NOMO-1 treated with DMSO at 0.1 percent for 48 hours (cell line): ENCODE results near the gene RREB1.
A peak's percentile ranks its signal among the peaks of the same experiment; 100 is the strongest.

Experiments
- DNase-seq: peaks from one replicate; lab custom pipeline; 2025; ENCODE audit not compliant: unreplicated experiment; lab: John Stamatoyannopoulos, UW

Gene RREB1

GRCh38 chr6:7190791-7191190 is 83.0 kb downstream of the RREB1 start:
- no peak for DNase-seq

- no peak for DNase-seq
These were observed 85.4 kb downstream of the RREB1 start for GRCh38 chr6:7193122-7193521.

GRCh38 chr6:7194657-7195056 is 86.9 kb downstream of the RREB1 start:
- no peak for DNase-seq

GRCh38 chr6:7195339-7196018 is 87.7 kb downstream of the RREB1 start:
- DNase-seq, result no peak

- no peak for DNase-seq
These were observed 88.2 kb downstream of the RREB1 start for GRCh38 chr6:7196019-7196402.

- DNase-seq, result no peak
These were observed 89.0 kb downstream of the RREB1 start for GRCh38 chr6:7196685-7197283.

GRCh38 chr6:7197747-7198146 is 90.0 kb downstream of the RREB1 start:
- no peak for DNase-seq

GRCh38 chr6:7198833-7199800 is 91.4 kb downstream of the RREB1 start:
- no peak for DNase-seq

- no peak for DNase-seq
These were observed 93.1 kb downstream of the RREB1 start for GRCh38 chr6:7200598-7201443.

GRCh38 chr6:7201444-7201731 is 93.6 kb downstream of the RREB1 start:
- no peak for DNase-seq

GRCh38 chr6:7201732-7202541 is 94.2 kb downstream of the RREB1 start:
- peak; percentile 98 for DNase-seq

GRCh38 chr6:7202950-7203349 is 95.2 kb downstream of the RREB1 start:
- DNase-seq, result no peak

GRCh38 chr6:7203939-7204338 is 96.2 kb downstream of the RREB1 start:
- no peak for DNase-seq

GRCh38 chr6:7204726-7205125 is 97.0 kb downstream of the RREB1 start:
- DNase-seq, result no peak

GRCh38 chr6:7207720-7208119 is 100.0 kb downstream of the RREB1 start:
- DNase-seq, result no peak

- DNase-seq, result no peak
These were observed 105.7 kb downstream of the RREB1 start for GRCh38 chr6:7213416-7213815.

- no peak for DNase-seq
These were observed 106.7 kb downstream of the RREB1 start for GRCh38 chr6:7214468-7214867.

GRCh38 chr6:7215131-7215530 is 107.4 kb downstream of the RREB1 start:
- DNase-seq, result no peak

GRCh38 chr6:7215798-7216231 is 108.1 kb downstream of the RREB1 start:
- DNase-seq, result no peak

GRCh38 chr6:7216941-7217621 is 109.3 kb downstream of the RREB1 start:
- DNase-seq, result no peak
